Measurements from ENCODE around the gene COA8.
"Not testable (repeated sequence)": the region's sequence is repeated elsewhere in the genome, so short reads cannot be mapped to it uniquely, and the experiment has no call there.

Gene COA8, protein sequence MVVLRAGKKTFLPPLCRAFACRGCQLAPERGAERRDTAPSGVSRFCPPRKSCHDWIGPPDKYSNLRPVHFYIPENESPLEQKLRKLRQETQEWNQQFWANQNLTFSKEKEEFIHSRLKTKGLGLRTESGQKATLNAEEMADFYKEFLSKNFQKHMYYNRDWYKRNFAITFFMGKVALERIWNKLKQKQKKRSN

DNA sequence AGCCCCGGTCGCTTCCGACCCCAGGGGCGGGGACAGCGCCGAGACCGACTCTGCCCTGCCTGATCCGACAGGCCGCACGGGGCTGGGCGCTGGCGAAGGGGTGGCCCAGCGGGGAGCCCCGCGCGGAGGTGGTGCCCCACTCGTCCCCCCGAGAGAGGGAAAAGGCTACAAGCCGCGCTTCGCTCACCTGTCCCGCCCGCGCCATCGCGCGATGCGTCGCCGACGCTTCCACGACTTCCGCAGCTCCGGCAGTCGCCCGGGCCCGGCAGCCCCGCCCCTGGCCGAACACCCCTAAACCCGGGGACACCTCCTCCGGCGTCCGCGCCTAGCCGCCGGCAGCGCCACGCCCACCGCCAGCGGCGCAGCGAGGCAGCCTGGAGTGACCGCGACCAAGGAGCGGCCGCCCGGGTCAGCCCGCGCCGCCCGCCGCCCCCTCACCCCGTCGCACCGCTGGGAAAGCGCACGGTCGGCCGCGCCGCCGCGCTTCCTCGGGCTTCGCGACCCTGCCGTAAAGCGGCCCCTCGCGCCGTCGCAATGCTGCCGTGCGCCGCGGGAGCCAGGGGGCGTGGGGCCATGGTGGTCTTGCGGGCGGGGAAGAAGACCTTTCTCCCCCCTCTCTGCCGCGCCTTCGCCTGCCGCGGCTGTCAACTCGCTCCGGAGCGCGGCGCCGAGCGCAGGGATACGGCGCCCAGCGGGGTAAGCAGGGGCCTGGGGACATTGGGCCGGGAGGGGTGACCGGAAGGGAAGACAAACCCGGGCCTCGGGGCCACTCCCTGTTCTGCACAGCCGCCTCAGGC, at the start of gene COA8, which contains the start of gene BAG5:
TSS of gene COA8 (plus strand) at position 532 of the 797 bp plus-strand sequence. CDS start at position 574, 42 bp downstream.
TSS of gene BAG5 (minus strand) at position 229 of the 797 bp plus-strand sequence. CDS start 1,493 bp downstream, outside the sequence.
- DNase-seq = peak; percentile 91

DNA sequence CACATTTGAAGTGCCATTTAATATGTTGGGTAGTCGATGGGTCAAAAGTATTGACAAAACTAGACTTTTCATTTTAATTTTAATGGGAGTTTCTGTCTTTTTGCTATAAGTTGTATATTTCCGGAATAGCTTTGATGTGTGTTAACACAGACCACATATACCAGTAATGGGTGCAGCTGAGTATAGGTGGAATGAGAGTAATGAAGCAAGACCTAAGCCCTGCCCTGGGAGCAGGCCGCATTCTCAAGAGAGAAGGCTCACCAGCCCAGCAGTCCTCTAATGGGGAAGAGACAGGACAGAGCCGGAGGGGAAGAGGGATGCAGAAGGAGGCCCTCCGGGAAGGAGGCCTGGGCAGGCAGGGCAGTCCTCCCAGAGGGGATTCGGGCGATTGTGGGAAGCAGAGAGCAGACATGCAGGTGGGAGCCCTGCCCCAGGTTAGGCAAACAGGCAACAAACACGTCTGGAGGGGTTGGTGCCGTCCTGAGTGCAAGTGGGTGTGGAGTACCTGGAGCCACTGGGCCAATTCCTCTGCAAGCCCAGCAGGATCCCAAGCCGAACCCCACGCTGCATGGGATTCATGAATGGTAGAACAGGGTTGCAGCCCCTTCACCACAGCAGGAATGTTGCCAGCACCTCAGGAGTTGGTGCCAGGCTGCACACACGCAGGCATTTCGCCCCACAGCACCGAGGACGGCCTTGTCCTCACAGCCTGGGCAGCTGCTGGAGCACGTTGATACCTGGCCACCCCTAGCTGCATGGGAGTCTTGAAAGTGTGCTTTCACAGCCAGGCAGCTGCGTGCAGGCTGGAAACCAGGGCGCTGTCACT, 48.0 kb upstream of the COA8 start:
- no peak for DNase-seq

DNA sequence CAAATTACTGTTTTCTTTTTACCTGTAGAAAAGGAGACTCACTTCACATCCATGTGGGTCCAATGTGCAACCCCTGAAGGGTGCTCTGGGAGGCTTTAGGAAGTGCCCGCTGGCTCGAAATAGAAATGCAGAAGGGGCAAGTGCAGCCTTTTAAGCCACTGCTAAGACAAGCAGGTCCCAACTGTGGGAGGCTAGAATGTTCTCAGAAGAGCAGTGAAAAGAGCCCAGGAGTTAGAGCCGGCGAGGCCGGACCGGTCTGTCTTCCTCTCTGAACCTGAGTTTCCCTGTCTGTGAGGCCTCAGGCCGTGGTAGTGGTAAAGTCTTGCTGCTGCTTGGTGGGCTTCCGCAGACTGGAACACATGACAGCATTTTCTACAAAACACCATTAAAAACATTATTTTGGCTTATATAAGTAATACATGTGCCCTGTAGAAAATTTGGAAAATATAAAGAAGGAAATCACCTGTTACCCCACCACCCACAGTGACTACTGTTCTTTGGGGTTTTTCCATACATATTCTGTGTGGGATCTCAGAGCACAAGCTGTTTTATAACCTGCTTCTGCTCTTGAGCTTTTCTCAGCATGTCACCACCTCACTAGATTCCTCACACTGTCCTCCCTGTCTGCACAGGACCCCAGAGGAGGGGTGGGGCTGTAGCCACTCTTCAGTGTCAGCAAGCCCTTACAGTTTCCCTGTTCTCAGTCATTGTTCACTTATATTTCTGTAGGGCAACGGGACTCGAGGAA, 46.2 kb upstream of the COA8 start:
- peak; percentile 56 for DNase-seq

DNA sequence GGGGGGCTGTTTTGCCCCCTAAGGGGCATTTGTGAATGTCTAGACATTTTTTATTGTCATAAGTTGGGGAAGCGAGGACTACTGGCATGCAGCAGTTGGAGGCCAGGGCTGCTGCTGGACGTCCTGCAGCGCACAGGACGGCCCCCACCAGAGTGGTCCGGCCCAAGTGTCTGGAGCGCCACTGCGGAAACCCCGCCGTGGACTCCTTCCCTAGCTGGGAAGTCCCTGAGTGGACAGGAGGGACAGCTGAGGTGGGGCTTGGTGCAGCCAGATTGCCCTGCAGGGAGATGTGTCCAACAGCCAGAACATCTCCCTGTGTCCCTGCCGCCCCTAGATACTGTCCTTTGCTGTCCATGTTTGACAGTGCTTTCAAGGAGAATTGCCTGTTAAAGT, 45.6 kb upstream of the COA8 start:
- DNase-seq = peak; percentile 57

DNA sequence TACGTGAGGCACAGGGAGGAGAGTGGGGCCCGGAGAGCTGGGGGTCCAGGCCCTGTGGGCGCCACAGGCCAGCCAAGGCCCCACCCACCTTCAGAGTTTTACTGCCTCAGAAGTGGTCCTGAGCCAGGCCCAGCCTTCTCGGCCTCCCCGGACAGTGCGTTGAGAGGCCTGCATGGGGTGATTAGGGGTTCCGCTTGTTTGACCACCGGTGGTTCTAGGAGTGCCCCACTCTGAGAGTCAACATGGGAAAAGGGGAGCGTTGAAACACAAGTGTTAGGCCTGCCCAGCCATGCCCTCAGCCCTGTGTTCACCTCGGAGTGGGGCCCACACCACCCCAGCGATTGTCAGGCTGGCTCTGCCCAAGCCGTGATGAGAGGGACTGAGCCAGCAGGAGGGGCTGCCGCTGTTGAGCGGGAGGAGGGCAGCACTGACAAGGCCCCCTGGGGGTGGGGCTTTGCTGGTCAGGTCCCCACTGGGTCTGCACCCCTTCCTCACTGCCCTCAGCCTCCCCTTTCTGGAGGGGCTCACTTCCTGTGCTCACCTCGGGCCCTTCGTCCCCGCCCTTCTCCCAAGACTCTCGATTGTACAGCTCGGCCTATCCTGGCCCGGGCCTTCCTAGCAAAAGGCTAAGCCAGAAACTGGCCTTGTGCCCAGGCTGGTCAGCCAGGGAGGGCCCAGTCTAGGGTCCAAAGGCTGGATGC, 44.9 kb upstream of the COA8 start:
- peak; percentile 58 for DNase-seq

DNA sequence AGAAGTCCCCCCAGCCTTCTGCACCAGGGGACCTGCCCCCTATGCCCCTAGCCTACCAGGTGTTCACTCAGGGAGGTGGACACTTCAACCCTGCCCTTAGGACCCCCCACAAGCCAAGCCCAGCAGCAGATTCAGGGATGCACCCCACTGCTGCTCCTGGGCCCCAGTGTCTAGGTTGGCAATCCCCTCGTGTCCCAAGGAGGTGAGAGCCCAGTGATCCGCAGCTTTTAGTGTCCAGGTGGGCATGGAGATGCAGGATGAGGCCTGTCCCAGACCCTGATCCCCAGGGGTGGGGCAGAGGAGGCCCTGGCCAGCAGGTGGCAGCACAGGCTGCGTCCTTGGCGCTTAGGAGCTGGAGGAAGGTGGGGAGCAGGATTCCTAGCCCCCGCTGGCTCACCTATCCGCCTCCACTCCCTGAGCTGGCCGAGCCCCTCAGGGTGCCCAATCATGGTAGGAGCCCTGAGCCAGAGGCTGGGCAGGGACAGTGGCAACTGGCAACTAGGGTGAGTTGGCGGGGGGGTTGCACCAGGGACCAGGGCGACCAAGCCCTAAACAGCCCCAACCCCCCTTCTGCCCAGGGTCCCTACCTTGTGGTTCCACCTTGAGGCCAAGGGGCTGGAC, 44.2 kb upstream of the COA8 start:
- peak; percentile 83 for DNase-seq

DNA sequence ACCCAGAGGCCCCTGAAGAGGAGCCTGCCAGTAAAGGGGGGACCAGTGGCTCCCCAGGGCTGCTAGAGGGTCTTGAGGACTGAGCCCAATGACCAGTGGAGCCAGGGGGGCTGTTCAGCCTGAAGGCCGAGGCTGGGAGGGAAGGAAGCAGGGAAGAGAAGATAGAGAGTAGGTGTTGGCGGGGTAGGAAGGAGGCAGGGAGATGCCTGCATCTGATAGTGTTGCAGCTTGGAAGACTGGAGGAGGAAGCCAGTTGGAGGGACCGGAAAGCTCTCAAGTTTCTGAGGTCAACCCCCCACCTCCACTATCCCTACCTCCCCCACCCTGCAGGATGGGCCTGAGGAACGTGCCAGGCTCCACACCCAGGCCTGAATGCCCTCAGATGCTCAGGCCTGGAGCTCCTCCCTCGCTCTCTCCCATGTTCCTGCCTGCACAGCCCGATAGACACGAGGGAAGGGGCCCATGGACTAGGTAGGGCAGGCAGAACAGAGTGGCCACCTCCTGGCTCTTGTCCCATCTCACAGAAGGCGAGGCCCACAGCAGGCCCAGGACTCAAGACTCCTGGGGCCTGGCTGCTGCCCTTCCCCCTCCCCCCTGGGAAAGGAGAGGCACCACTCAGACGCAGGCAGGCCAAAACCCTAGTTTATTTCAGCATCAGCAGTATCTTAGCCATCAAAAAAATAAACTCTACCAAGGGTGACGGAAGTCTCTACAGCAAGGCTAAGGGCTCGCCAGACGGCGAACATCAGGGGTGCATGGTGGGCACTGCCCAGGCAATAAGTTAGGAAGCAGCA, 43.5 kb upstream of the COA8 start:
- no peak for DNase-seq

DNA sequence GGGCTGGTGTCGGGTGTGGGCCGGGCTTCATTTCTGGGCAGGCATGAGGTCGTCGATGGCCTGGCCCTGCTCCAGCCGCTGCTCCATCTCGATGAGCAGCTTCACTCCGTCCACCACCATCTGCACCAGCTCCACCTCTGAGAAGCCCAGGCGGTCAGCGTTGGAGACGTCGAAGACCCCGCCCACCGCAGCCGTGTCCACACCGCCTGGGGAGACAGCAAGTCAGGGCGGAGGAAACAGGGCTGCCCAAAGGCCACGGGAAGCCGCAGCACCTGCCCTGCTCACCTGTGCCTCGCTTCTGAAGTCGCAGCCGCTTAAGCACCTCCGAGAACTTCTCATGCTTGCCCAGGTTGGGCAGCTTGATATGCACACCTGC, 42.9 kb upstream of the COA8 start:
- no peak for DNase-seq

DNA sequence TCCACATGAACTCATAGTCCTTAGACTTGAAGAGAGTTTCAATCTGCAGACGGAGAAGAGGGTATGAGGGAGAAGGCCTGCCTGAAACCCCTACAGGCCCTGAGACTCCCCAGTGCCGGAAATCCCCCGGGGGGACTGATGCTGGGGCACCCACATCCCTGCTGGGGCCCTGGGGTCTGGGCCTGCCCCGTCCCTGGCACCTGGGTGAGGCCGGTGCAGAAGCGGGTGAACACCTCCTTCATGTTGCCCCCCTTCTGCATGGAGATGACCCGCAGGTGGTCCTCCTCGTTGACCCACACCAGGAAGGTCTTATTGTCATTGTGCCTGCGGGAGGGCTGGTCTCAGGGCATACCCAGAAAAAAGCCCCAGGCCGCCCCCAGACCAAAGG, 42.5 kb upstream of the COA8 start:
- DNase-seq = no peak

DNA sequence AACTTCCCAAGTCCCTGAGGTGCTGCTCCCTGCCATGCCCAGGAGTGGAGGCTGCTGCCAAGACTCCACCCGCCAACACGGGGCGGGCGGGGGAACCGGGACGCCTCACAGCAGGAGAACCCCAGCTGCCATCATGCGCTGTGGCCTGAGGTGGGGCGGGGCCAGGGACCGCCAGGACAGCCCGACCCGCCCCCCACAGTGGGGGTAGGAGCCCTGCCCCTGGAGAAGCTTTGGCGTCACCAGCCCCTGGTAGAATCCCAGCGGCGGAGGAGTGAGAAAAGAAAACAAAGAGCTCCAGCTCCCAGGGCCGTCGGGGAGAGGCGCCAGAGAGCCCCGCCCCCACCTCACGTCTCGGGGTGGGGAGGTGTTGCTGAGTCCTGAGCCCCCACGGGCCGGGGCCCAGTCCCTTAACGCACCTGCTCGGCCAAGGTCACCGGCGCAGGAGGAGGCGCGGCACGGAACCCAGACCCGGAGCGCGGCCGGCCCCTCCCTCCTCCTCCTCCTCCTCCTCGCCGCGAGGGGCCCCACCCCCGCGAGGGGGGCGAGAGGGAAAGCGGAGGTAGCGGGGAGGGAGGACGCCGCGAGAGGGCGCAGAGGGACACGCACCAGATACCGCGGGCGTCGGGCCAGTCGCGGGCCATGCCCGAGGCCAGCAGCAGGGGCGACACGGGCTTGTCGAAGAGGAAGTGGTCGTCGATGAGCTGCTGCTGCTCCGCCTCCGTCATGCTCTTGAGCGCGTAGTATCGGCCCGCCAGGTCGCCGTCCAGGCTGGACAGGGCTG, 41.9 kb upstream of the COA8 start:
- peak; percentile 93 for DNase-seq

DNA sequence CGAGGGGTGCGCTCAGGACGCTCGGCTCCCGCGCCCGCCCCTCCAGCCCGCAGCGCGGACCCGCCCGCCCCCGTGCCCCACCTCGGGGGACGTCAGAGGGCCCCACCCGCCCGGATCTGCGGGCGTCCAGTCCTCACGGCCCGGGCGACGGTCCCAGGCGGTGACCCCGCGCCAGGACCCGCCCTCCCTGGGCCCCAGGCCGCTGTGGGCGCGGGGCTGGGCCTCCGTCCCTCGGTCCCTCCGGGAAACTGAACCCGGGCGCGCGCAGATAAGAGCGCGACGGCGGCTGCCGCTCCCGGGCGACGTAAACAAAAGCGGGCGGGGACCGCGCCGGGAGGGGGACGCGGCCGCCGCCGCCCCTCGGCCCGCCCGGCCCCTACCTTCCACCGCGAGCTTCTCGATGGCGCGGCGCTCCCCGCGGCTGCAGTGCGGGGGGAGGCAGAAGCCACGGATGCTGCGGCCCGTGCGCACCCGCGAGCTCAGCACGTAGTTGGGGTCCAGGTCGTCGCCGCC, 41.3 kb upstream of the COA8 start:
- no peak for DNase-seq

DNA sequence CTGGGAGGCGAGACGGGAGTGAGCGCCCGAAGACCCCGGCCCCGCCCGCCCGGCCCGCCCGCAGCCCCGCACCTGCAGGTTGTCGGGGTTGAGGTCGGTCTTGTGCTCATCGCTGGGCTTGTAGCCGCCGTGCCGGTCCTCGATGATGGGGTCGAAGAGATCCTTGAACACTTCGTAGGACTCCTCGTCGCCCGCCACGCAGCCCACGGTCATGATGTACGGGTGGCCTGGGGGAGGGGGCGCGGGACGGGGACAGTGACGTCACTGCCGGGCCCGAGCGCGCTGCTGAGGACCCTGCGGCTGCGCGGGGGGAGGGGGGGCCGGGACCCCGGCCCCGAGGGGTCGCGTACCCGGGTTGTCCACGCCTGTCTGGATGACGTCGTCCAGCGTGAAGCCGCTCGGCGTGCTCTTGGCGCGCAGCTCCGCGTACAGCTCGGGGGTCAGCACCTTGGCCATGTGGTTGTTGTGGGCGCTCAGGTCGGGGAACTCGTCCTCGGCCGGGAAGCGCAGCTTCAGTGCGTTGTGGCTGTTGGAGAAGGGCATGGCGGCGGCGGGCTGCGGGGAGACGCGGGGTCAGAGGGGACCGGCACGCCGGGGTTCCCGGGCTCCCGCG, 40.7 kb upstream of the COA8 start:
- no peak for DNase-seq

DNA sequence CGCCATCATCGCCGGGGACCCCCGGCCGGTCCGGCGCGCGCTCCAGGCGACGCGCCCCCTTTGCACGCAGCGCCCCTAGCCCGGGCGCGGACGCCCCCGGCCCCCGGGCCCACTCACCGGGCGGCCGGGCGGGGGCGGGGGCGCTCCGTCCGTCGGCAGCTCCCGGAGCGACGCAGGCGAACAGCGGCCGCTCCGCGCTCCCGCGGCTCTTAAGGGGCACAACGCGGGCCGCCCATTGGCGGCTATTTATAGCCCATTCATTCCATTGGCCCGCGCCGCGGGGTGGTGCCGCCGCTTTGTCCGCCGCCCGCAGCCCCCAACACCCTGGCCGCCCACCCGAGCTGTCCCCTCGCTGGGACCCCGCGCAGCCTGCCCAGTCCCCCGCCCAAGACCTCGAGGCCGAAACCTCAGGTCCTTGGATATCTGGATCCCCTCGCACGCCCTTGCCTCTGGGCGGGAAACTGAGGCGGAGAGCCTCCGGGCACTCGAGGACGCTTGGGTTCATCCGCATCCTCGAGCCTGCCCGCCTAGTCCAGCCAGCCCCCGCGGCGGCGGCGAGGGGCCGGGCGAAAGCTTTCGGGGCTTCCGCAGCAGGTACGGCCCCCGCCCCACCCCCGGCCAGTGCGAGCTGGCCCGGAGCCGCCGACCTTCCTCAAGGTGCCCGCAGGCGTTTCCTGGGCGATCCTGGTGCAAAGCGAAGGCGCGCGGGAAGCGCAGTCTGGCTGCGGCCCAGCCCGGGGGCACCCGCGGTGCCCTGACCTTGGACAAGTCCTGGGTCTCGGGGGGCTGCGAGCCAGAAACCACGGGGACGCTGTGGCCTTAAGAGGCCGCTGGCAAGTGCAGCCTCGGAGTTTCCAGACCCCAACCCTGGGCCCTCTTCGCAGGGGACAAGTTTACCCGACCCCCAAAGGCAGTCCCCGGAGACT, 39.8 kb upstream of the COA8 start, which contains the start of gene CKB:
TSS of gene CKB (minus strand) at position 182 of the 926 bp plus-strand sequence. CDS start 337 bp downstream, outside the sequence.
- DNase-seq = no peak

DNA sequence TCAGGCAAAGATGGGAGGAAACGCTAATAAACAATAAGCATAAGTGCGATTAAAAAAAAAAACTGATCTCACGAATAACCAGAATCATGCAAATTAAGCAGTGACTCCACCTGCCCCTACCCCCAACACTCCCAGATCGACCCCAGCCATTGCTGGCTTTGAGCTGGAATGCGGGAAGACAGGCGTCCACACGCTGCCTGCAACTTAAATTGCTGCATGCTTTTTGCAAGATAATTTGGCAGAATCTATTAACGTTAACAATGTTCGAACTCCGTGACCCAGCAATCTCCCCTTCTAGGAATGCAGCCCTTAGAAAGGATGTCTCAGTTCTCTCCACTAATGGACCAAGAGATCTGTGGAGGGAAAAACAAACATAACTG, 39.2 kb upstream of the COA8 start:
- DNase-seq = no peak

DNA sequence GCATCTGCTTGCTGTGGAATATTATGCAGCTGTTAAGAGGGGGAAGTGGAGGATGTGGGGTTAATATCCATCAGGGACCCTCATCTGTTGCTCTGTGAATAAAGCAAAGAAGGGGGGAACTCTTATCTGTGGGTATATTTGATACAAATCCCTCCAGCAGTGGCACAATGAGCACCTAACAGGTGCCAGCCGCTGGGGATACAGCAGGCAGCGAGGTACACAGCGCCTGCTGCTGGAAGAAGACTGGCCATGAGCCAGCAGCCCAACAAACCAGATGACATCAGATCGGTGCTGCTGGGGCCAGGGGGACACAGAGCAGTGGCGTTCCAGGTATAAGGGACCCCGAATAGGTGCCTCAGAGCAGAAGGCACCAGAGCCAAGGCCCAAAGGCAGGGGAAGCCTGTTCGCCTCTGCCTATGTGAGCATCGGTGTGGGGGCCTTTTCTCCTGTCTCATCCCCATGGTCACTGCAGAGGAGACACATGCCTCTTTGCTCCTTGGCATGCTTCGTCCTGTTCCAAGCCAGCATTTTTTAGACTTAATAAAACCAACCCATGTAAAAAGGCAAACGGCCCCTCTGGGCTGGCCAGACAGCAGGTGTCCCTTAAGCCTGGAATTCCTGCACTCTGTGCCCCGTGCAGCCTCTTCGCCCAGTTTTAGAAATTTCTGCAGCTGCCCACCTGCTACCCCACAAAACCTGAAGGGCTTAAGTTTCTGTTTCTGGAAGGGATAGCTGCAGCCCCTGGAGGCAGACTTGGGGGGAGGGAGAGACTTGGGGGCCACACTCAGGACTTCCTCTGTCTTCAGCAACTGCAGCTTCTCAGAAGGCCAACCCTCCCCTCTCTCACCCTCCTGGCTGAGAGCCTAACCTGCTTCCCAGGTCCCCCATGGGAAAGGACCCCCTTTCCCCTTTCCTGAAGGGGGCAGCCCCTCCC, 38.5 kb upstream of the COA8 start:
- DNase-seq = no peak

DNA sequence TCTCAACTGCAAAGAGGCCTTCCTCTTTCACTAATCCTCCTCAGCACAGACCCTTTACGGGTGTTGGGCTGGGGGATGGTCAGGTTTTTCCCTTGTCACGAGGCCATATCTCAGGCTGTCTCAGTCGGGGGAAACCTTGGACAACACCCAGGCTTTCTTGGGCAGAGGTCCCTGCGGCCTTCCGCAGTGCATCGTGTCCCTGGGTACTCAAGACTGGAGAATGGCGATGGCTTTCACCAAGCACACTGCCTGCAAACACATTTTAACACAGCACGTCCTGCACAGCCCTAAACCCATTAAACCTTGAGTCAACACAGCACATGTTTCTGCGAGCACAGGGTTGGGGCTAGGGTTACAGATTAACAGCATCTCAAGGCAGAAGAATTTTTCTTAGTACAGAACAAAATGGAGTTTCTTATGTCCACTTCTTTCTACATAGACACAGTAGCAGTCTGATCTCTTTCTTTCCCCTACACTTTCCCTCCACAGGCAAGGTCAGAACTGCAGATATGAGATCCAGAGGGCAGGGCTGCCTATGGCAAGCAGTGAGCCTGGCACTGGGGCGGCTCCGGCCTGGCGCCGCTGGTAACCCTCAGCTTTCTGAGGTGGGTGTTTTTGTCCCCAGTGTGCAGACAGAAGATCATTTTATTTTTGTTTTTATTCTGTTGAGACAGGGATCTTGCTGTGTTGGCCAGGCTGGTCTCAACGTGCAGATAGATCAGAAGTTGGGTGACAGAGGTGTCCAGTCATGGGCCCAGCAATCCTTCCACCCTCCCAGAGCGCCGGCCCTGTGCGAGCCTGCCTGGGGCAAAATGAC, 37.1 kb upstream of the COA8 start:
- not testable (repeated sequence) for DNase-seq
